ENCODE data around the gene TLE7. TPM values are rescaled to one million over a fixed set of nuclear protein-coding genes. Genes with fewer than 3 reads are reported as not detected.

The TLE7 gene
- total and polyA plus RNA-seq, 2 experiments from 2014 or later: 0.44 to 2.5 TPM

- Histone ChIP-seq H4K20me1 (replicated peaks; ENCODE audit: insufficient read depth) (no peaks in the 10 kb centered on the region), H3F3A (replicated peaks; ENCODE audit: low read depth) (no peaks in the 10 kb centered on the region; the same call in 1 of the 2 replicates), H3K27ac (ENCODE audit: low read depth) (no peak overlapping the region), H3K4me1 (ENCODE audit: insufficient read depth) (peaks cover 7% of the 10 kb centered on the region; the same call in 1 of the 2 replicates), H3K4me2 (no peak overlapping the region), H3K79me2 (replicated peaks; ENCODE audit: insufficient read depth) (no peaks in the 10 kb centered on the region), H3K27me3 (ENCODE audit: insufficient read depth) (no peaks in the 10 kb centered on the region), H3K4me3 (no peak overlapping the region), H3K36me3 (ENCODE audit: insufficient read depth) (no peaks in the 10 kb centered on the region), H2AFZ (no peak overlapping the region), H3K9me2 (ENCODE audit: insufficient read depth) (no peaks in the 10 kb centered on the region)
- ATAC-seq (no peak), DNase-seq (ENCODE audit: low spot score) (no peak)
- TF ChIP-seq CTCF (conservative IDR thresholded peaks at IDR 0.05; ENCODE audit: low read depth in 2 of 2): no peak
- no peak for TF ChIP-seq ZNF331 (CRISPR knock-in tag; IDR thresholded peaks at IDR 0.05; ENCODE audit: low read depth)
- Mint-ChIP-seq H3K27ac (no peak overlapping the region), H3K4me1 (no peaks in the 10 kb centered on the region; the same call in 2 of the 3 replicates), H3K4me3 (no peak overlapping the region), H3K36me3 (ENCODE audit: low read depth) (no peaks in the 10 kb centered on the region), H3K27me3 (ENCODE audit: insufficient read depth, low read depth, poor library complexity) (peaks cover under 1% of the 10 kb centered on the region), H3K9me3 (no peaks in the 10 kb centered on the region)
Observed at GRCh38 chr16:71431991-71432390, 9.9 kb downstream of the TLE7 start.

- H3F3A ChIP-seq (replicated peaks; ENCODE audit: low read depth): no peaks in the 10 kb centered on the region; the same call in 1 of the 2 replicates
- H3K36me3 ChIP-seq (ENCODE audit: insufficient read depth): no peaks in the 10 kb centered on the region
- H3K79me2 ChIP-seq (replicated peaks; ENCODE audit: insufficient read depth): no peaks in the 10 kb centered on the region
- H3K9me2 ChIP-seq (ENCODE audit: insufficient read depth): no peaks in the 10 kb centered on the region
- H3K4me2 ChIP-seq: no peak overlapping the region
- H3K4me3 Mint-ChIP-seq: no peak overlapping the region
- DNase-seq (ENCODE audit: low spot score): no peak
- H3K27ac Mint-ChIP-seq: no peak overlapping the region
- ATAC-seq: no peak
- H3K4me1 Mint-ChIP-seq: peaks cover 3% of the 10 kb centered on the region; the same call in 2 of the 3 replicates
- no peaks in the 10 kb centered on the region for H3K27me3 ChIP-seq (ENCODE audit: insufficient read depth)
- peaks cover 9% of the 10 kb centered on the region for H3K27me3 Mint-ChIP-seq (ENCODE audit: insufficient read depth, low read depth, poor library complexity)
- no peaks in the 10 kb centered on the region for H4K20me1 ChIP-seq (replicated peaks; ENCODE audit: insufficient read depth)
- H3K4me3 ChIP-seq: no peak overlapping the region
- no peak overlapping the region for H2AFZ ChIP-seq
- no peak for TF ChIP-seq NANOG (IDR thresholded peaks at IDR 0.05; ENCODE audit: borderline replicate concordance)
- TF ChIP-seq ZNF462 (CRISPR knock-in tag; IDR thresholded peaks at IDR 0.05): no peak
- H3K9me3 Mint-ChIP-seq: peaks cover 2% of the 10 kb centered on the region; the same call in 2 of the 3 replicates
- H3K4me1 ChIP-seq (ENCODE audit: insufficient read depth): peaks cover 7% of the 10 kb centered on the region; the same call in 1 of the 2 replicates
- peaks cover 2% of the 10 kb centered on the region; the same call in 1 of the 3 replicates for H3K36me3 Mint-ChIP-seq (ENCODE audit: low read depth)
- H3K27ac ChIP-seq (ENCODE audit: low read depth): no peak overlapping the region
Observed at GRCh38 chr16:71431176-71431575, 10.7 kb downstream of the TLE7 start.

Data from GM23338 (cell line).